B cell (primary cell): ENCODE data around the gene PDXK. TPM values are rescaled to one million over a fixed set of nuclear protein-coding genes. Genes with fewer than 3 reads are reported as not detected.

Source experiments
- ATAC-seq: fragments of 200-7000 bp; cut with Tn5 transposase; one replicate; pipeline ENCODE4 v1.10.0; 2021; ENCODE audit warnings: low read depth, mild to moderate bottlenecking, moderate number of reproducible peaks, moderate library complexity
- CTCF ChIA-PET: fragments of 350-600 bp; sonication (Branson Sonifier 250); formaldehyde crosslinking; loops from one replicate; lab custom pipeline; 2021; ENCODE audit warnings: antibody characterized with exemption, inconsistent platforms; lab: Charles Lee
- POLR2A ChIA-PET: fragments of 350-600 bp; sonication (Branson Sonifier 250); formaldehyde crosslinking; loops from one replicate; lab custom pipeline; 2021; ENCODE audit warnings: antibody characterized with exemption; lab: Charles Lee
- DNase-seq: peaks from one replicate; pipeline ENCODE4 v3.0.0; 2013
- H2AFZ ChIP-seq: 2 replicates; pipeline ENCODE4 v1.6.1; 2012; ENCODE audit warnings: mild to moderate bottlenecking, low read depth, low read length; ENCODE audit not compliant: insufficient read depth, poor library complexity, severe bottlenecking
- H3K27ac ChIP-seq, 2 donors: 1 replicate in 1 of 2; 2 replicates in 1 of 2; pipeline ENCODE4 v1.5.1; 2012 to 2013; ENCODE audit warnings: low read length in 2 of 2, mild to moderate bottlenecking in 2 of 2, moderate library complexity in 1 of 2
- H3K27me3 ChIP-seq, 4 experiments: fragments of 200-600 bp in 1 of 4; sonication (generic) in 1 of 4; replicated peaks in 1 of 4; 1 replicate in 2 of 4; 2 replicates in 2 of 4; pipeline versions ENCODE4 v1.6.1 to v1.7.0; 2013 to 2016; ENCODE audit warnings: low read length in 3 of 4, mild to moderate bottlenecking in 2 of 4, mixed read lengths in 1 of 4, moderate library complexity in 1 of 4; ENCODE audit not compliant: insufficient read depth in 4 of 4, control insufficient read depth in 3 of 4; ENCODE audit errors: control extremely low read depth in 1 of 4
- H3K36me3 ChIP-seq, 2 experiments: replicated peaks in 1 of 2; 1 replicate in 1 of 2; 2 replicates in 1 of 2; pipeline versions ENCODE4 v1.6.1 to v1.7.1; 2013; ENCODE audit warnings: low read length in 1 of 2; ENCODE audit not compliant: insufficient read depth in 2 of 2, control insufficient read depth in 1 of 2; ENCODE audit errors: control extremely low read depth in 1 of 2, extremely low read depth in 1 of 2
- H3K4me1 ChIP-seq, 2 donors: fragments of 200-600 bp in 1 of 2; sonication (generic) in 1 of 2; 1 replicate in 1 of 2; 2 replicates in 1 of 2; pipeline versions ENCODE4 v1.5.1 to v1.6.1; 2013 to 2017; ENCODE audit warnings: low read length in 2 of 2; ENCODE audit not compliant: control insufficient read depth in 2 of 2, insufficient read depth in 2 of 2
- H3K4me2 ChIP-seq: replicated peaks from 2 replicates; pipeline ENCODE3; 2012; ENCODE audit warnings: mild to moderate bottlenecking, low read depth, low read length; ENCODE audit not compliant: poor library complexity, severe bottlenecking
- H3K4me3 ChIP-seq, 5 experiments: fragments of 200-600 bp in 1 of 5; sonication (generic) in 1 of 5; 1 replicate in 3 of 5; 2 replicates in 2 of 5; pipeline versions ENCODE4 v1.5.1 to v1.7.0; 2011 to 2016; ENCODE audit warnings: low read length in 4 of 5, mild to moderate bottlenecking in 4 of 5, low read depth in 2 of 5, control low read depth in 1 of 5, moderate library complexity in 1 of 5; ENCODE audit not compliant: insufficient read depth in 1 of 5; ENCODE audit errors: control extremely low read depth in 1 of 5, extremely low read depth in 1 of 5
- H3K79me2 ChIP-seq: fragments of 200-600 bp; sonication (generic); one replicate; pipeline ENCODE4 v1.6.0; 2016; ENCODE audit warnings: low read length; ENCODE audit not compliant: control insufficient read depth, insufficient read depth
- H3K9ac ChIP-seq: fragments of 200-600 bp; sonication (generic); 2 replicates; pipeline ENCODE4 v1.6.1; 2017; ENCODE audit warnings: mild to moderate bottlenecking, low read length, moderate library complexity
- H3K9me3 ChIP-seq, 3 donors: one replicate each; pipeline versions ENCODE4 v1.6.1 to v1.7.1; 2013; ENCODE audit warnings: low read length in 2 of 3; ENCODE audit not compliant: control insufficient read depth in 2 of 3, insufficient read depth in 1 of 3; ENCODE audit errors: control extremely low read depth in 1 of 3
- H4K20me1 ChIP-seq: 2 replicates; pipeline ENCODE4 v1.6.0; 2012; ENCODE audit warnings: mild to moderate bottlenecking, low read length; ENCODE audit not compliant: insufficient read depth, control insufficient read depth, poor library complexity, severe bottlenecking
- H3K27ac Mint-ChIP-seq: one replicate; pipeline ENCODE4 v1.8.0; 2021; ENCODE audit warnings: mixed read lengths
- H3K27me3 Mint-ChIP-seq: one replicate; pipeline ENCODE4 v1.8.0; 2021; ENCODE audit warnings: mixed read lengths
- H3K4me1 Mint-ChIP-seq: one replicate; pipeline ENCODE4 v1.8.0; 2021; ENCODE audit warnings: mixed read lengths
- H3K4me3 Mint-ChIP-seq: one replicate; pipeline ENCODE4 v1.8.0; 2021; ENCODE audit warnings: mixed read lengths
- H3K9me3 Mint-ChIP-seq: one replicate; pipeline ENCODE4 v1.8.0; 2022; ENCODE audit warnings: mixed read lengths; ENCODE audit not compliant: insufficient read depth
- CTCF ChIP-seq: fragments of 200-600 bp; IDR thresholded peaks from one replicate; pipeline ENCODE4 v1.8.0; 2022; ENCODE audit warnings: antibody characterized with exemption, mild to moderate bottlenecking
- EZH2 ChIP-seq: IDR thresholded peaks from 2 replicates; pipeline ENCODE4 v1.6.1; 2012; ENCODE audit warnings: borderline replicate concordance, low read depth, mild to moderate bottlenecking, moderate library complexity, low read length; ENCODE audit not compliant: insufficient read depth, poor library complexity, severe bottlenecking
- WGBS: methylation state at CpG from one replicate; pipeline ENCODE4 v1.1.5; 2013; ENCODE audit warnings: missing lambda C conversion rate; ENCODE audit not compliant: insufficient coverage; 5-methylcytosine and 5-hydroxymethylcytosine counted together
- intact Hi-C: fragments of 100-400 bp; cut with micrococcal nuclease; formaldehyde crosslinking; loops from one replicate; pipeline ENCODE4 v1.10.0; 2022
- polyA minus RNA-seq: library from RNA; depleted of rRNA, polyadenylated mRNA; stranded (reverse); fragments of >200 nt; gene quantifications from 2 replicates; pipeline ENCODE4 v1.2.3, GENCODE V29; 2012
- polyA plus RNA-seq: library from polyadenylated mRNA; depleted of rRNA; stranded (reverse); fragments of >200 nt; gene quantifications from 2 replicates; pipeline ENCODE4 v1.2.3, GENCODE V29; 2012
- total RNA-seq, 2 donors: library from RNA; stranded (reverse); fragments of 120-200 nt in 1 of 2; gene quantifications; 1 replicate in 1 of 2; 2 replicates in 1 of 2; pipeline versions ENCODE4 v1.2.3 to v1.2.4, GENCODE V29; 2013 to 2022

PDXK gene
- total RNA-seq (102 and 108 TPM in 2 replicates), polyA plus RNA-seq (30.5 and 31.1 TPM in 2 replicates), polyA minus RNA-seq (70.6 and 106 TPM in 2 replicates)
- 28.0 TPM for total RNA-seq (2013)

GRCh38 chr21:43718872-43719747, at the start of gene PDXK:
PDXK (plus strand) TSS chr21:43719129; CDS start chr21:43719295, 166 bp downstream.
- Histone ChIP-seq H3K4me1 (peaks cover 35 to 56% of the 10 kb centered on the region in 2 donors), H4K20me1 (peaks cover 47% of the 10 kb centered on the region), H3K4me3 (peak within 1 kb of the TSS; percentile 13 to 88 (median 75)), H3K36me3 (peaks cover 0 to 10% of the 10 kb centered on the region in 2 experiments), H3K79me2 (peaks cover 45% of the 10 kb centered on the region), H3K9ac (peak within 1 kb of the TSS; percentile 90), H2AFZ (peak within 1 kb of the TSS; percentile 62), H3K27ac (peak within 1 kb of the TSS; percentile 55 to 87), H3K27me3 (peaks cover 0 to 23% (median 4%) of the 10 kb centered on the region in 4 experiments), H3K9me3 (peaks cover 0 to 2% (median 0%) of the 10 kb centered on the region in 3 donors), H3K4me2 (peak within 1 kb of the TSS; percentile 92)
- intact Hi-C loops: loop anchor here (1.0 kb wide), 4 partner anchors 9 to 70 kb away; partner anchors contain the start of gene RRP1
- peak within 1 kb of the TSS; percentile 86 for H3K4me3 Mint-ChIP-seq
- ChIA-PET POLR2A (interaction anchor here (1.0 to 1.2 kb wide), 3 partner anchors 9 to 71 kb away, joined by 3 to 5 read pairs (median 5); partner anchors contain the start of genes HSF2BP and RRP1B), CTCF (interaction anchor here (0.6 to 1.3 kb wide), 2 partner anchors 9 to 70 kb away, joined by 3 to 5 read pairs; partner anchors contain the start of gene RRP1)
- WGBS: under 1% methylated on average over 117 of the region's 117 CpGs
- DNase-seq (peak; percentile 95), ATAC-seq (peak; percentile 85)
- no peaks in the 10 kb centered on the region for H3K9me3 Mint-ChIP-seq
- H3K4me1 Mint-ChIP-seq: peaks cover 53% of the 10 kb centered on the region
- no peaks in the 10 kb centered on the region for H3K27me3 Mint-ChIP-seq
- H3K27ac Mint-ChIP-seq: peak within 1 kb of the TSS; percentile 81
- TF ChIP-seq EZH2 (no peak), CTCF (peak; percentile 36)
